ENCODE results near the gene LRP11.

LRP11 gene

DNA sequence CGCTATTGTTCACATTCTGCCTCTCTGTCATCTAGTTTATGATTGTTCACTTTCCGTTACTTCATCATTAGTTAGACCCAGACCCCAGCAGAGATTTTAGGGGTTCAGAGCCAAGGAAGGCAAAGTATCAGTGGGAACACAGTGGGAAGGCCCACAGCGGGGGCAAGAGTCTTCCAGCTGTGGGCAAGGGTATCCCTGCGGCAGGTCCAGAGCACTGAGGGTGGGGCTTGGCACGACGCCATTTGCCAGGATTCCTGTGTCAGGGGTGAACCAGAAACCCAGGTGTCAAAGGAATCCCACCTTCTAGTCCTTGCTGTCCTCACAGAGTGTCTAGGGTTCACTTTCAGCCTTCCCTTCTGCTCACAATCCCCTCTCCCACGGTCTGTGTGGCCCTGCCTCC lies 20.5 kb upstream of the LRP11 start:
- no peak for DNase-seq (ENCODE audit: low read depth)
- TF ChIP-seq, protein P1, sequence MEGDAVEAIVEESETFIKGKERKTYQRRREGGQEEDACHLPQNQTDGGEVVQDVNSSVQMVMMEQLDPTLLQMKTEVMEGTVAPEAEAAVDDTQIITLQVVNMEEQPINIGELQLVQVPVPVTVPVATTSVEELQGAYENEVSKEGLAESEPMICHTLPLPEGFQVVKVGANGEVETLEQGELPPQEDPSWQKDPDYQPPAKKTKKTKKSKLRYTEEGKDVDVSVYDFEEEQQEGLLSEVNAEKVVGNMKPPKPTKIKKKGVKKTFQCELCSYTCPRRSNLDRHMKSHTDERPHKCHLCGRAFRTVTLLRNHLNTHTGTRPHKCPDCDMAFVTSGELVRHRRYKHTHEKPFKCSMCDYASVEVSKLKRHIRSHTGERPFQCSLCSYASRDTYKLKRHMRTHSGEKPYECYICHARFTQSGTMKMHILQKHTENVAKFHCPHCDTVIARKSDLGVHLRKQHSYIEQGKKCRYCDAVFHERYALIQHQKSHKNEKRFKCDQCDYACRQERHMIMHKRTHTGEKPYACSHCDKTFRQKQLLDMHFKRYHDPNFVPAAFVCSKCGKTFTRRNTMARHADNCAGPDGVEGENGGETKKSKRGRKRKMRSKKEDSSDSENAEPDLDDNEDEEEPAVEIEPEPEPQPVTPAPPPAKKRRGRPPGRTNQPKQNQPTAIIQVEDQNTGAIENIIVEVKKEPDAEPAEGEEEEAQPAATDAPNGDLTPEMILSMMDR (IDR thresholded peaks at IDR 0.05; ENCODE audit: low read depth, low read length, missing control alignments) = no peak
- in situ Hi-C loops (cut with HindIII; ENCODE audit: low sequenced_read_pairs) = no loop called here
- no peak overlapping the region for H3K4me3 ChIP-seq (ENCODE audit: low read depth, low read length)

DNA sequence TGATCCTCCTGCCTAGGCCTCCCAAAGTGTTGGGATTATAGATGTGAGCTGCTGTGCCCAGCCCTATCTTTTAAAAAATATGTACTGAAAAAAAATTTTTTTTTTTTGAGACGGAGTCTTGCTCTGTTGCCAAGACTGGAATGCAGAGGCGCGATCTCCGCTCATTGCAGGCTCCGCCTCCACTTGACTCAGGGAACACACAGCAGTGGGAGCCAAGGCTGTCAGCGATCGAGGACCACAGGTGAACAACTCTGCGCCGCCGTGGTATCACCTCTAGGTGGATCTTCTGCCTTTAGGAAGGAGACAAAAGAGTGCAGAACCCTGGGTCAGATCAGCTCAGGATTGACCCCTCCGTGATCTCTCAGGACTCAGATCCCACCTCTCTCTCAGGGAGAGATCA lies 20.1 kb upstream of the LRP11 start:
- no peak overlapping the region for H3K4me3 ChIP-seq (ENCODE audit: low read depth, low read length)
- in situ Hi-C loops (cut with HindIII; ENCODE audit: low sequenced_read_pairs) = no loop called here
- no peak for DNase-seq (ENCODE audit: low read depth)
- TF ChIP-seq, protein P1 (IDR thresholded peaks at IDR 0.05; ENCODE audit: low read depth, low read length, missing control alignments) = no peak

GRCh38 chr6:149881860-149882259 lies 17.7 kb upstream of the LRP11 start:
- in situ Hi-C loops (cut with HindIII; ENCODE audit: low sequenced_read_pairs) = no loop called here
- no peak overlapping the region for H3K4me3 ChIP-seq (ENCODE audit: low read depth, low read length)
- TF ChIP-seq, protein P1 (IDR thresholded peaks at IDR 0.05; ENCODE audit: low read depth, low read length, missing control alignments) = no peak
- DNase-seq (ENCODE audit: low read depth) = no peak

GRCh38 chr6:149881066-149881766 lies 17.1 kb upstream of the LRP11 start:
- H3K4me3 ChIP-seq (ENCODE audit: low read depth, low read length) = no peak overlapping the region
- no peak for DNase-seq (ENCODE audit: low read depth)
- TF ChIP-seq, protein P1 (IDR thresholded peaks at IDR 0.05; ENCODE audit: low read depth, low read length, missing control alignments) = no peak
- in situ Hi-C loops (cut with HindIII; ENCODE audit: low sequenced_read_pairs) = no loop called here

DNA sequence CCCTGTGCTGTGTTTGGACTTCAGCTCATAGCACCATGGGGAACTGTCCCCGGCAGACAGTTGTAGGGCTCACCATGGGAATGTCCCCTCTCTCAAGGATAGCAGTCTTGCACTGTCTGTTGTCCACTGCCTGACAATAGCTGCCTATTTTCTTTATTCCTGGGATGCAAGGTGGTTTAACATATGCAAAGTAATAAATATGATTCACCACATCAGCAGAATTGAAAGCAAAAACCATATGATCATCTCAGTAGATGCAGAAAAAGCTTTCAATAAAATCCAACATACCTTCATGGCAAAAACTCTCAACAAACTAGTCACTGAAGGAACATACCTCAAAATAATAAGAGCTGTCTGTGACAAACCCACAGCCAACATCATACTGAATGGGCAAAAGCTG lies 13.5 kb upstream of the LRP11 start:
- TF ChIP-seq, protein P1 (IDR thresholded peaks at IDR 0.05; ENCODE audit: low read depth, low read length, missing control alignments) = no peak
- in situ Hi-C loops (cut with HindIII; ENCODE audit: low sequenced_read_pairs) = no loop called here
- H3K4me3 ChIP-seq (ENCODE audit: low read depth, low read length) = no peak overlapping the region
- no peak for DNase-seq (ENCODE audit: low read depth)

- TF ChIP-seq, protein P1 (IDR thresholded peaks at IDR 0.05; ENCODE audit: low read depth, low read length, missing control alignments) = no peak
- DNase-seq (ENCODE audit: low read depth) = no peak
- no peak overlapping the region for H3K4me3 ChIP-seq (ENCODE audit: low read depth, low read length)
- in situ Hi-C loops (cut with HindIII; ENCODE audit: low sequenced_read_pairs) = no loop called here
Measured at GRCh38 chr6:149876241-149876933, 12.2 kb upstream of the LRP11 start.

Data from astrocyte of the cerebellum (primary cell).